MCF 10A (cell line): ENCODE data around the gene ROM1. TPM values are rescaled to one million over a fixed set of nuclear protein-coding genes. Genes with fewer than 3 reads are reported as not detected.

Experiments used
- BruUV-seq: library from RNA; stranded (reverse); fragments of 400-500 nt; replicated peaks from 2 replicates; lab custom pipeline; 2021; lab: Mats Ljungman, UMichigan
- CTCF ChIA-PET: fragments of 300-600 bp; sonication (Branson Sonifier 250); formaldehyde crosslinking; extraction: SDS; loops from one replicate; lab custom pipeline; 2021; ENCODE audit warnings: antibody characterized with exemption, inconsistent platforms; lab: Yijun Ruan, JAX
- POLR2A ChIA-PET: fragments of 300-600, 350-650 bp; sonication (Branson Sonifier 250); formaldehyde crosslinking; extraction: SDS; loops from one replicate; lab custom pipeline; 2020; ENCODE audit warnings: antibody characterized with exemption, inconsistent platforms; lab: Yijun Ruan, JAX
- DNase-seq: peaks from one replicate; pipeline ENCODE4 v3.0.0-alpha.2; 2018; ENCODE audit not compliant: unreplicated experiment
- H3K27ac Mint-ChIP-seq: one replicate; pipeline ENCODE4 v1.8.0; 2022; ENCODE audit warnings: mild to moderate bottlenecking, low read depth, mixed read lengths; ENCODE audit not compliant: unreplicated experiment
- H3K27me3 Mint-ChIP-seq: one replicate; pipeline ENCODE4 v1.8.0; 2022; ENCODE audit warnings: mixed read lengths; ENCODE audit not compliant: insufficient read depth, unreplicated experiment
- H3K36me3 Mint-ChIP-seq: one replicate; pipeline ENCODE4 v1.8.0; 2022; ENCODE audit warnings: mild to moderate bottlenecking, moderate library complexity, mixed read lengths; ENCODE audit not compliant: insufficient read depth, unreplicated experiment
- H3K4me1 Mint-ChIP-seq: one replicate; pipeline ENCODE4 v1.8.0; 2022; ENCODE audit warnings: mixed read lengths; ENCODE audit not compliant: insufficient read depth, unreplicated experiment
- H3K4me3 Mint-ChIP-seq: one replicate; pipeline ENCODE4 v1.8.0; 2022; ENCODE audit warnings: mild to moderate bottlenecking, moderate library complexity, mixed read lengths; ENCODE audit not compliant: unreplicated experiment
- H3K9me3 Mint-ChIP-seq: one replicate; pipeline ENCODE4 v1.8.0; 2022; ENCODE audit warnings: mixed read lengths; ENCODE audit not compliant: unreplicated experiment
- intact Hi-C: fragments of 100-400 bp; cut with micrococcal nuclease; formaldehyde crosslinking; loops from 2 replicates; pipeline ENCODE4 v1.14.1; 2022
- total RNA-seq: library from RNA; stranded (reverse); gene quantifications from 2 replicates; pipeline ENCODE4 v1.2.3, GENCODE V29; 2022
- TF ChIP-seq, protein P1 (sequence below): fragments of 200-600 bp; IDR thresholded peaks from one replicate; pipeline ENCODE4 v1.8.0; 2022; ENCODE audit warnings: antibody characterized with exemption, mild to moderate bottlenecking; ENCODE audit not compliant: unreplicated experiment

ROM1 gene
- total RNA-seq, 1 experiment from 2014 or later = 2.9 TPM

- Mint-ChIP-seq H3K4me1 (no peaks in the 10 kb centered on the region), H3K36me3 (peaks cover 53% of the 10 kb centered on the region), H3K27ac (peak overlapping the region; percentile 92), H3K9me3 (no peaks in the 10 kb centered on the region), H3K27me3 (no peaks in the 10 kb centered on the region), H3K4me3 (peak overlapping the region; percentile 95)
- no peak for DNase-seq
- TF ChIP-seq, protein P1, sequence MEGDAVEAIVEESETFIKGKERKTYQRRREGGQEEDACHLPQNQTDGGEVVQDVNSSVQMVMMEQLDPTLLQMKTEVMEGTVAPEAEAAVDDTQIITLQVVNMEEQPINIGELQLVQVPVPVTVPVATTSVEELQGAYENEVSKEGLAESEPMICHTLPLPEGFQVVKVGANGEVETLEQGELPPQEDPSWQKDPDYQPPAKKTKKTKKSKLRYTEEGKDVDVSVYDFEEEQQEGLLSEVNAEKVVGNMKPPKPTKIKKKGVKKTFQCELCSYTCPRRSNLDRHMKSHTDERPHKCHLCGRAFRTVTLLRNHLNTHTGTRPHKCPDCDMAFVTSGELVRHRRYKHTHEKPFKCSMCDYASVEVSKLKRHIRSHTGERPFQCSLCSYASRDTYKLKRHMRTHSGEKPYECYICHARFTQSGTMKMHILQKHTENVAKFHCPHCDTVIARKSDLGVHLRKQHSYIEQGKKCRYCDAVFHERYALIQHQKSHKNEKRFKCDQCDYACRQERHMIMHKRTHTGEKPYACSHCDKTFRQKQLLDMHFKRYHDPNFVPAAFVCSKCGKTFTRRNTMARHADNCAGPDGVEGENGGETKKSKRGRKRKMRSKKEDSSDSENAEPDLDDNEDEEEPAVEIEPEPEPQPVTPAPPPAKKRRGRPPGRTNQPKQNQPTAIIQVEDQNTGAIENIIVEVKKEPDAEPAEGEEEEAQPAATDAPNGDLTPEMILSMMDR = no peak
- ChIA-PET POLR2A (interaction anchor here (0.6 to 7.1 kb wide), 22 partner anchors 8 to 668 kb away, joined by 3 to 98 read pairs (median 7); partner anchors contain the start of genes AHNAK, B3GAT3, C11orf98 and CSKMT), CTCF (interaction anchor here (0.6 to 1.5 kb wide), 5 partner anchors 10 to 566 kb away, joined by 3 to 8 read pairs (median 3); no protein-coding TSS in a partner anchor)
- intact Hi-C loops = loop anchor here (5.0 kb wide), 1 partner anchor 35 kb away; the partner anchor contains the start of genes EML3 and ROM1
- BruUV-seq = no TSS peak
Observed at GRCh38 chr11:62646825-62647608, 34.0 kb downstream of the ROM1 start.

DNA sequence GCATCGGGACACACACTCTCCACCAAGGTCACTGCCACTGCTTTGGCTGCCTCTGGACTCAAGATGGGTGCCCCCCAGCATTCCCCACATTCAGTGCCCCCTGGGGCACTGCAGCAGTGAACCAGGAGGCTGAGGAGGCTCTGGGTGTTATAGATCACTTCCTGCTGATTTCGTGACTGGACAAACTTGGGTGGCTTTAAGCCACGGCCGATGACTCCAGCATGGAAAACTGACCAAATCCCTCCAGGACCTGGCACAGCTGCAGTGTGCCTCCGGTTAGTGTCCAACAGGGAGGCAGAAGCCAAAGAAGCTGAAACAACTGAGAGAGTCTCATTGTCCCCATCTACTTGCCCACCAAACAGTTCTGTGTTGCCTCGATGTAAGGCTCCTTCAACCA lies 34.5 kb downstream of the ROM1 start:
- CTCF ChIA-PET = interaction anchor here (0.6 to 1.1 kb wide), 3 partner anchors 18 to 566 kb away, joined by 3 to 4 read pairs (median 3); no protein-coding TSS in a partner anchor
- H3K27ac Mint-ChIP-seq = no peak overlapping the region
- intact Hi-C loops = loop anchor here (5.0 kb wide), 1 partner anchor 35 kb away; the partner anchor contains the start of genes EML3 and ROM1
- TF ChIP-seq, protein P1 = no peak
- no peaks in the 10 kb centered on the region for H3K27me3 Mint-ChIP-seq
- peaks cover 47% of the 10 kb centered on the region for H3K36me3 Mint-ChIP-seq
- no TSS peak for BruUV-seq
- POLR2A ChIA-PET = interaction anchor here (0.7 to 7.1 kb wide), 6 partner anchors 19 to 64 kb away, joined by 3 to 98 read pairs (median 18); partner anchors contain the start of genes B3GAT3, C11orf98, CSKMT and TUT1
- H3K9me3 Mint-ChIP-seq = no peaks in the 10 kb centered on the region
- H3K4me3 Mint-ChIP-seq = no peak overlapping the region
- peaks cover 6% of the 10 kb centered on the region for H3K4me1 Mint-ChIP-seq
- no peak for DNase-seq

DNA sequence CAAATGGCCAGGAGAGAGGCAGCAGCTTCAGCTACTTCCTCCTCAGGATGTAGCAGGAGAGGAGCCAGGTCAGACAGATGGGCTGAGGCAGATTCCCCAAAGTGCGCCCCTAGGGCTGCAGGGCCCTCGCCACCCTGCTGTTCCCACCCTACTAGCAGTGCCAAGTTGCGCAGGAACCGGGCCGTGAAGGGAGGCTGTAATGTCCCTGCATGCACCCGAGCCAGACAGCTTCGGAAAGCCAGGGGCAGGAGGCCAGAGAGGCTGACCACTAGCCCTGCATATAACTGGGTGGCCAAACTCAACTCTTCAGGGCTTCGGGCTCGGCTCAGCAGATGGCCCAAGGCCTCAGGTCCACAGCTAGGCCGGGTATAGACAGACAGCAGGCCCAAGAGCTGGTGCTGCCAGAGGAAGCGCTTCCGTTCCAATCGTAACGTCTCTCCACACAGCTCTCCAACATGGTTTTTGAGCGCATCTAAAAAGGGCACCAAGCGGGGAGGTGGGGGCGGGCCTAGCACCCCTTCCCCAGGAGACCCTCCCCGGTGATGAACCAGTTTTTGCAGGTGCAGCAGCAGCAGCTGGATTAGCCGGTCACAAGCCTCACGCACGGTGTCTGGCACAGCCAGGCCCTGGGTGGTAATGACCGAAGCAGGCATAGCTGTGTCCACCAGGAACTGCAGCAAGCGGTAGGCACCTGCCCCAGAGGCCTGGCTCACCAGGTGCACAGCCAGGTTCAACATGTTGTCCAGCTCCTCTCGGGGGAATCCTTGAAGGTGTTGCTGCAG lies 35.3 kb downstream of the ROM1 start:
- Mint-ChIP-seq H3K27me3 (no peaks in the 10 kb centered on the region), H3K36me3 (peaks cover 40% of the 10 kb centered on the region), H3K27ac (no peak overlapping the region), H3K4me1 (peaks cover 9% of the 10 kb centered on the region), H3K4me3 (no peak overlapping the region), H3K9me3 (no peaks in the 10 kb centered on the region)
- intact Hi-C loops = loop anchor here (5.0 kb wide), 1 partner anchor 36 kb away; the partner anchor contains the start of genes EML3 and ROM1
- TF ChIP-seq, protein P1 = no peak
- ChIA-PET CTCF (interaction anchor here (0.5 to 1.2 kb wide), 6 partner anchors 16 to 587 kb away, joined by 3 to 5 read pairs (median 4); partner anchors contain the start of gene B3GAT3), POLR2A (interaction anchor here (0.7 to 7.1 kb wide), 10 partner anchors 18 to 79 kb away, joined by 3 to 98 read pairs (median 4); partner anchors contain the start of genes B3GAT3, C11orf98, CSKMT and EEF1G)
- BruUV-seq = no TSS peak
- DNase-seq = no peak
